Mesendoderm (in vitro differentiated cells): ENCODE results near the gene HEATR9.

Source experiments
- DNase-seq: peaks from one replicate; pipeline ENCODE4 v3.0.0; 2013
- H2AK5ac ChIP-seq: 2 replicates; pipeline ENCODE4 v1.6.1; 2013; ENCODE audit warnings: low read length, inconsistent platforms
- H2BK120ac ChIP-seq: 2 replicates; pipeline ENCODE4 v1.6.1; 2013; ENCODE audit warnings: low read depth, mild to moderate bottlenecking, low read length, moderate library complexity, mixed read lengths
- H2BK15ac ChIP-seq: replicated peaks from 2 replicates; pipeline ENCODE4 v1.6.1; 2013; ENCODE audit warnings: low read depth, mild to moderate bottlenecking, moderate library complexity
- H2BK5ac ChIP-seq: 2 replicates; pipeline ENCODE4 v1.6.1; 2013; ENCODE audit warnings: low read length, inconsistent platforms
- H3K18ac ChIP-seq: 2 replicates; pipeline ENCODE4 v1.6.1; 2013; ENCODE audit warnings: mild to moderate bottlenecking, low read length, mixed read lengths
- H3K23ac ChIP-seq: one replicate; pipeline ENCODE4 v1.6.1; 2013; ENCODE audit warnings: low read length
- H3K27ac ChIP-seq: 2 replicates; pipeline ENCODE4 v1.5.1; 2013; ENCODE audit warnings: low read depth, mild to moderate bottlenecking, inconsistent platforms, low read length, moderate library complexity
- H3K27me3 ChIP-seq: 2 replicates; pipeline ENCODE4 v1.6.1; 2013; ENCODE audit warnings: low read length, control low read depth, mild to moderate bottlenecking, inconsistent platforms; ENCODE audit not compliant: insufficient read depth, poor library complexity
- H3K36me3 ChIP-seq: 2 replicates; pipeline ENCODE4 v1.6.1; 2013; ENCODE audit warnings: low read length, inconsistent platforms; ENCODE audit not compliant: control insufficient read depth, insufficient read depth
- H3K4ac ChIP-seq: one replicate; pipeline ENCODE4 v1.6.1; 2013; ENCODE audit warnings: low read depth, mild to moderate bottlenecking, low read length, moderate library complexity
- H3K4me1 ChIP-seq: 2 replicates; pipeline ENCODE4 v1.6.1; 2013; ENCODE audit warnings: low read depth, low read length, inconsistent platforms; ENCODE audit not compliant: control insufficient read depth
- H3K4me2 ChIP-seq: 2 replicates; pipeline ENCODE4 v1.6.1; 2013; ENCODE audit warnings: low read length
- H3K4me3 ChIP-seq: 2 replicates; pipeline ENCODE4 v1.5.1; 2013; ENCODE audit warnings: mild to moderate bottlenecking, low read length
- H3K56ac ChIP-seq: one replicate; pipeline ENCODE4 v1.6.1; 2013; ENCODE audit warnings: low read length
- H3K79me1 ChIP-seq: 2 replicates; pipeline ENCODE4 v1.6.1; 2013; ENCODE audit warnings: low read length, inconsistent platforms
- H3K79me2 ChIP-seq: 2 replicates; pipeline ENCODE4 v1.6.1; 2013; ENCODE audit warnings: mild to moderate bottlenecking, low read length; ENCODE audit not compliant: control insufficient read depth, insufficient read depth
- H3K9ac ChIP-seq: 2 replicates; pipeline ENCODE4 v1.6.1; 2013; ENCODE audit warnings: low read length, inconsistent platforms
- H4K5ac ChIP-seq: one replicate; pipeline ENCODE4 v1.6.1; 2013; ENCODE audit warnings: low read length
- H4K8ac ChIP-seq: one replicate; pipeline ENCODE4 v1.6.1; 2013; ENCODE audit warnings: low read depth, mild to moderate bottlenecking, control low read depth, low read length, moderate library complexity
- WGBS: extraction: QIAGEN DNeasy Blood & Tissue Kit; methylation state at CpG from one replicate; pipeline ENCODE4 v1.1.7; 2013; ENCODE audit warnings: low lambda C conversion rate, missing lambda C conversion rate; ENCODE audit not compliant: insufficient coverage; ENCODE audit errors: extremely low coverage; 5-methylcytosine and 5-hydroxymethylcytosine counted together

Gene HEATR9

GRCh38 chr17:35906191-35906925 is 37.7 kb upstream of the HEATR9 start:
- Histone ChIP-seq H3K23ac (no peak overlapping the region), H2BK15ac (no peak overlapping the region), H3K4me2 (no peak overlapping the region), H3K18ac (no peak overlapping the region), H3K4ac (no peak overlapping the region), H2BK5ac (no peak overlapping the region), H2AK5ac (no peak overlapping the region), H4K5ac (no peak overlapping the region), H3K4me3 (no peak overlapping the region), H3K36me3 (no peaks in the 10 kb centered on the region), H3K9ac (no peak overlapping the region), H3K27me3 (no peaks in the 10 kb centered on the region), H2BK120ac (no peak overlapping the region), H3K79me1 (no peaks in the 10 kb centered on the region), H4K8ac (no peak overlapping the region), H3K79me2 (no peaks in the 10 kb centered on the region), H3K27ac (no peak overlapping the region), H3K56ac (no peak overlapping the region), H3K4me1 (no peaks in the 10 kb centered on the region)
- DNase-seq: no peak
- WGBS: no CpG with 5 or more reads among the region's 5 CpGs

GRCh38 chr17:35903451-35903850 is 34.8 kb upstream of the HEATR9 start:
- no peak overlapping the region for H3K4ac ChIP-seq
- H3K27me3 ChIP-seq: no peaks in the 10 kb centered on the region
- H3K27ac ChIP-seq: no peak overlapping the region
- no peak overlapping the region for H4K8ac ChIP-seq
- no peak overlapping the region for H2AK5ac ChIP-seq
- no peaks in the 10 kb centered on the region for H3K79me1 ChIP-seq
- H3K18ac ChIP-seq: no peak overlapping the region
- H3K4me1 ChIP-seq: no peaks in the 10 kb centered on the region
- H3K79me2 ChIP-seq: no peaks in the 10 kb centered on the region
- no peak overlapping the region for H3K23ac ChIP-seq
- no peaks in the 10 kb centered on the region for H3K36me3 ChIP-seq
- no peak overlapping the region for H3K56ac ChIP-seq
- no peak overlapping the region for H3K4me2 ChIP-seq
- no peak overlapping the region for H2BK15ac ChIP-seq
- H2BK5ac ChIP-seq: no peak overlapping the region
- no peak for DNase-seq
- H3K9ac ChIP-seq: no peak overlapping the region
- no peak overlapping the region for H3K4me3 ChIP-seq
- no peak overlapping the region for H4K5ac ChIP-seq
- no CpG with 5 or more reads among the region's 5 CpGs for WGBS
- H2BK120ac ChIP-seq: no peak overlapping the region

GRCh38 chr17:35901631-35902175 is 33.0 kb upstream of the HEATR9 start:
- H3K4me3 ChIP-seq: no peak overlapping the region
- no peaks in the 10 kb centered on the region for H3K36me3 ChIP-seq
- no peak overlapping the region for H3K18ac ChIP-seq
- H3K4ac ChIP-seq: no peak overlapping the region
- no CpG with 5 or more reads among the region's 9 CpGs for WGBS
- H2BK15ac ChIP-seq: no peak overlapping the region
- H3K9ac ChIP-seq: no peak overlapping the region
- H2BK5ac ChIP-seq: no peak overlapping the region
- H3K4me1 ChIP-seq: no peaks in the 10 kb centered on the region
- no peak overlapping the region for H3K4me2 ChIP-seq
- H2BK120ac ChIP-seq: no peak overlapping the region
- no peak overlapping the region for H3K56ac ChIP-seq
- H3K27me3 ChIP-seq: no peaks in the 10 kb centered on the region
- H3K79me2 ChIP-seq: no peaks in the 10 kb centered on the region
- no peak overlapping the region for H3K23ac ChIP-seq
- DNase-seq: no peak
- H3K27ac ChIP-seq: no peak overlapping the region
- no peak overlapping the region for H4K5ac ChIP-seq
- no peak overlapping the region for H2AK5ac ChIP-seq
- no peaks in the 10 kb centered on the region for H3K79me1 ChIP-seq
- no peak overlapping the region for H4K8ac ChIP-seq

- Histone ChIP-seq H2BK120ac (no peak overlapping the region), H3K9ac (no peak overlapping the region), H3K18ac (no peak overlapping the region), H3K4me1 (no peaks in the 10 kb centered on the region), H2BK5ac (no peak overlapping the region), H4K8ac (no peak overlapping the region), H3K27ac (no peak overlapping the region), H3K4ac (no peak overlapping the region), H3K4me2 (no peak overlapping the region), H3K56ac (no peak overlapping the region), H2BK15ac (no peak overlapping the region), H3K79me2 (no peaks in the 10 kb centered on the region), H3K36me3 (no peaks in the 10 kb centered on the region), H3K79me1 (no peaks in the 10 kb centered on the region), H3K4me3 (no peak overlapping the region), H2AK5ac (no peak overlapping the region), H3K23ac (no peak overlapping the region), H4K5ac (no peak overlapping the region), H3K27me3 (no peaks in the 10 kb centered on the region)
- no peak for DNase-seq
- no CpG with 5 or more reads among the region's 11 CpGs for WGBS
These were observed 32.2 kb upstream of the HEATR9 start for GRCh38 chr17:35900708-35901480.

GRCh38 chr17:35900280-35900679 is 31.6 kb upstream of the HEATR9 start:
- no peak overlapping the region for H2AK5ac ChIP-seq
- no peak overlapping the region for H3K56ac ChIP-seq
- H4K5ac ChIP-seq: no peak overlapping the region
- no peak overlapping the region for H3K18ac ChIP-seq
- WGBS: no CpG with 5 or more reads among the region's 5 CpGs
- H3K27me3 ChIP-seq: no peaks in the 10 kb centered on the region
- no peaks in the 10 kb centered on the region for H3K4me1 ChIP-seq
- no peaks in the 10 kb centered on the region for H3K36me3 ChIP-seq
- H3K79me2 ChIP-seq: no peaks in the 10 kb centered on the region
- no peak overlapping the region for H3K9ac ChIP-seq
- H4K8ac ChIP-seq: no peak overlapping the region
- no peak overlapping the region for H2BK120ac ChIP-seq
- H2BK5ac ChIP-seq: no peak overlapping the region
- H3K4ac ChIP-seq: no peak overlapping the region
- DNase-seq: no peak
- H3K4me3 ChIP-seq: no peak overlapping the region
- no peak overlapping the region for H3K4me2 ChIP-seq
- H3K79me1 ChIP-seq: no peaks in the 10 kb centered on the region
- H3K23ac ChIP-seq: no peak overlapping the region
- H3K27ac ChIP-seq: no peak overlapping the region
- no peak overlapping the region for H2BK15ac ChIP-seq
